Neural crest cell (in vitro differentiated cells): ENCODE results near the gene NLRP9. TPM values are rescaled to one million over a fixed set of nuclear protein-coding genes. Genes with fewer than 3 reads are reported as not detected.
A peak's percentile ranks its signal among the peaks of the same experiment; 100 is the strongest.

Source experiments
- DNase-seq: peaks from one replicate; pipeline ENCODE4 v3.0.0; 2021; ENCODE audit warnings: low read depth, mixed read lengths, low spot score
- H3K27ac Mint-ChIP-seq: one replicate; pipeline ENCODE4 v1.8.0; 2021; ENCODE audit warnings: mild to moderate bottlenecking, mixed read lengths; ENCODE audit not compliant: unreplicated experiment
- H3K27me3 Mint-ChIP-seq: 2 replicates; pipeline ENCODE4 v1.8.0; 2021; ENCODE audit warnings: low read depth, mild to moderate bottlenecking, mixed read lengths
- H3K36me3 Mint-ChIP-seq: 2 replicates; pipeline ENCODE4 v1.8.0; 2021; ENCODE audit warnings: low read depth, mild to moderate bottlenecking, mixed read lengths
- H3K4me1 Mint-ChIP-seq: 2 replicates; pipeline ENCODE4 v1.8.0; 2021; ENCODE audit warnings: mixed read lengths
- H3K4me3 Mint-ChIP-seq: one replicate; pipeline ENCODE4 v1.8.0; 2021; ENCODE audit warnings: mild to moderate bottlenecking, mixed read lengths
- H3K9me3 Mint-ChIP-seq: 2 replicates; pipeline ENCODE4 v1.8.0; 2021; ENCODE audit warnings: mixed read lengths
- total RNA-seq: library from RNA; stranded (reverse); gene quantifications from 2 replicates; pipeline ENCODE4 v1.2.1, GENCODE V29; 2021
- TF ChIP-seq, protein P1 (sequence below): fragments of 200-600 bp; sonication (generic); conservative IDR thresholded peaks from 2 replicates; pipeline ENCODE4 v1.5.0; 2021; ENCODE audit warnings: antibody characterized with exemption, mild to moderate bottlenecking

Gene NLRP9
- total RNA-seq, 1 donor from 2014 or later, result not detected

GRCh38 chr19:55704494-55705245, 33.5 kb downstream of the NLRP9 start:
- Mint-ChIP-seq H3K27me3 (peaks cover 18% of the 10 kb centered on the region), H3K4me1 (peaks cover 6% of the 10 kb centered on the region), H3K9me3 (peaks cover 6% of the 10 kb centered on the region), H3K36me3 (peaks cover 23% of the 10 kb centered on the region), H3K27ac (no peak overlapping the region), H3K4me3 (no peak overlapping the region)
- DNase-seq, result no peak
- TF ChIP-seq, protein P1, sequence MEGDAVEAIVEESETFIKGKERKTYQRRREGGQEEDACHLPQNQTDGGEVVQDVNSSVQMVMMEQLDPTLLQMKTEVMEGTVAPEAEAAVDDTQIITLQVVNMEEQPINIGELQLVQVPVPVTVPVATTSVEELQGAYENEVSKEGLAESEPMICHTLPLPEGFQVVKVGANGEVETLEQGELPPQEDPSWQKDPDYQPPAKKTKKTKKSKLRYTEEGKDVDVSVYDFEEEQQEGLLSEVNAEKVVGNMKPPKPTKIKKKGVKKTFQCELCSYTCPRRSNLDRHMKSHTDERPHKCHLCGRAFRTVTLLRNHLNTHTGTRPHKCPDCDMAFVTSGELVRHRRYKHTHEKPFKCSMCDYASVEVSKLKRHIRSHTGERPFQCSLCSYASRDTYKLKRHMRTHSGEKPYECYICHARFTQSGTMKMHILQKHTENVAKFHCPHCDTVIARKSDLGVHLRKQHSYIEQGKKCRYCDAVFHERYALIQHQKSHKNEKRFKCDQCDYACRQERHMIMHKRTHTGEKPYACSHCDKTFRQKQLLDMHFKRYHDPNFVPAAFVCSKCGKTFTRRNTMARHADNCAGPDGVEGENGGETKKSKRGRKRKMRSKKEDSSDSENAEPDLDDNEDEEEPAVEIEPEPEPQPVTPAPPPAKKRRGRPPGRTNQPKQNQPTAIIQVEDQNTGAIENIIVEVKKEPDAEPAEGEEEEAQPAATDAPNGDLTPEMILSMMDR, result no peak

DNA sequence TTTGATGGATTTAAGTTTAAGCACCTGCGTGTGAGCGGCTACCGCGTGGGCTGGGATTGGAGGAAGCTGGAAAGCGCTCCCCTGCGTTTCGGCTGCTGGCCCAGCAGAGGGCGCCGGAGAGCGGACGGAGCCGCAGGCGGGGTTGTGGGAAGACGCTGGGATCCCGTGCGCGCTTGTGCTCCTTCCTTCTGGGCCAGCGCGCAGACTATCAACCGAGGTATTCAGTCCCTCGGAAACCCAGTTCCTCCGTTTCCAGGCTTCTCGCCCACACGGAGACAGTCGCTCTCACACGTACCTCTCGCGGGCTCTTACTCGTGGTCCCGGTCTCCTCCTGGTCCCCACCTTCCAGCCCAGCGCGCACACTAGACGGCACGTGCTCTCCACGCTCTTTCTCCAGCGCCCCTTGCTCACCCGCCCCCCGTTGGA, 34.4 kb downstream of the NLRP9 start:
- peaks cover 23% of the 10 kb centered on the region for H3K36me3 Mint-ChIP-seq

DNA sequence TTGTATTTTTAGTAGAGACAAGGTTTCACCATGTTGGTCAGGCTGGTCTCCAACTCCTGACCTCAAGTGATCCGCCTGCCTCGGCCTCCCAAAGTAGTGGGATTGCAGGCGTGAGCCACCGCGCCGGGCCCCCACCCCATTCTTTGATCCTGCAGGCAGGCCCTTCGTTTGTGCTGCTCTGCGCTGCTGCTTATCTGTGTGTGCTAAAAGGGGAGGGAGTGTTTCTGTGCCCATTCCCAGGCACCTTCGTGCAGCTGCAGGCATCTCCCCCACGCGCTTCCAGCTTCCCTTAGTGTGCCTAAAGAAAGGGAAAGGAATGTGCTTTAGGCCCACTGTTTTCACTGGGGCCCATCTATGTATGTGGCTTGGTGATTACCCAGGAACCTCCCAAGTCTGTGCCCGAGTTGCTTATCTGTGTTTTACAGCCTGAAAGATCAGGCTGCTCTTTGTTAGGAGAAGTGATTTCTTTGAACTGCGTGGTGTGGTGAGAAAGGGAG, 36.0 kb downstream of the NLRP9 start:
- TF ChIP-seq, protein P1, result no peak
- Mint-ChIP-seq H3K9me3 (no peaks in the 10 kb centered on the region), H3K36me3 (peaks cover 23% of the 10 kb centered on the region)

More for the DNA sequence above, 34.4 kb downstream of the NLRP9 start:
- peak; percentile 32 for DNase-seq
- H3K4me3 Mint-ChIP-seq, result no peak overlapping the region
- peaks cover 6% of the 10 kb centered on the region for H3K4me1 Mint-ChIP-seq
- peaks cover 6% of the 10 kb centered on the region for H3K9me3 Mint-ChIP-seq
- H3K27me3 Mint-ChIP-seq, result peaks cover 14% of the 10 kb centered on the region
- H3K27ac Mint-ChIP-seq, result no peak overlapping the region
- TF ChIP-seq, protein P1, result peak; percentile 61

GRCh38 chr19:55700813-55701212, 37.4 kb downstream of the NLRP9 start:
- no peak overlapping the region for H3K27ac Mint-ChIP-seq
- H3K9me3 Mint-ChIP-seq, result no peaks in the 10 kb centered on the region
- no peak for DNase-seq
- TF ChIP-seq, protein P1, result no peak
- no peaks in the 10 kb centered on the region for H3K27me3 Mint-ChIP-seq
- H3K4me3 Mint-ChIP-seq, result no peak overlapping the region
- peaks cover 3% of the 10 kb centered on the region for H3K4me1 Mint-ChIP-seq
- H3K36me3 Mint-ChIP-seq, result peaks cover 23% of the 10 kb centered on the region

More for the DNA sequence above, 36.0 kb downstream of the NLRP9 start:
- H3K4me3 Mint-ChIP-seq, result no peak overlapping the region
- H3K27ac Mint-ChIP-seq, result no peak overlapping the region
- DNase-seq, result no peak
- H3K4me1 Mint-ChIP-seq, result peaks cover 3% of the 10 kb centered on the region
- no peaks in the 10 kb centered on the region for H3K27me3 Mint-ChIP-seq

GRCh38 chr19:55699221-55699620, 39.0 kb downstream of the NLRP9 start:
- Mint-ChIP-seq H3K27me3 (no peaks in the 10 kb centered on the region), H3K36me3 (peaks cover 16% of the 10 kb centered on the region), H3K4me1 (peaks cover 3% of the 10 kb centered on the region), H3K27ac (no peak overlapping the region), H3K9me3 (no peaks in the 10 kb centered on the region), H3K4me3 (no peak overlapping the region)
- no peak for DNase-seq
- TF ChIP-seq, protein P1, result no peak
